HL-60 (cell line): Measurements from ENCODE around the gene GALNT3.

ENCODE experiments used
- DNase-seq, 2 experiments: peaks; one replicate each; pipeline ENCODE4 v3.0.0-alpha.2; 2010 to 2020; ENCODE audit warnings: low read depth in 1 of 2, low spot score in 1 of 2
- H3K27ac ChIP-seq: fragments of 250-450 bp; sonication (Bioruptor Pico); replicated peaks from 2 replicates; pipeline ENCODE4 v1.5.1; 2020; ENCODE audit warnings: mild to moderate bottlenecking, moderate library complexity
- H3K27me3 ChIP-seq: fragments of 250-450 bp; sonication (Bioruptor Pico); 2 replicates; pipeline ENCODE4 v1.5.1; 2021; ENCODE audit warnings: mild to moderate bottlenecking, moderate library complexity; ENCODE audit not compliant: insufficient read depth, poor library complexity, severe bottlenecking
- H3K4me3 ChIP-seq: replicated peaks from 2 replicates; pipeline ENCODE4 v1.5.1; 2011; ENCODE audit warnings: mild to moderate bottlenecking, control low read depth, low read length; ENCODE audit not compliant: insufficient read depth
- CTCF ChIP-seq: IDR thresholded peaks from one replicate; pipeline ENCODE4 v1.5.1; 2011; ENCODE audit warnings: low read length, control low read depth, inconsistent platforms; ENCODE audit not compliant: insufficient read depth
- GABPA ChIP-seq: IDR thresholded peaks from 2 replicates; pipeline ENCODE4 v1.6.1; 2012; ENCODE audit warnings: low read depth
- POLR2AphosphoS5 ChIP-seq: IDR thresholded peaks from 2 replicates; pipeline ENCODE4 v1.6.1; 2012; ENCODE audit warnings: low read depth
- REST ChIP-seq: IDR thresholded peaks from 2 replicates; pipeline ENCODE4 v1.6.1; 2012; ENCODE audit warnings: low read depth; ENCODE audit not compliant: insufficient replicate concordance
- SPI1 ChIP-seq: IDR thresholded peaks from 2 replicates; pipeline ENCODE4 v1.6.1; 2012; ENCODE audit warnings: low read depth, mild to moderate bottlenecking, borderline replicate concordance

GALNT3 gene

GRCh38 chr2:165793161-165793778, 777 bp downstream of the GALNT3 start:
- TF ChIP-seq CTCF (no peak), SPI1 (no peak), REST (no peak), GABPA (no peak), POLR2AphosphoS5 (no peak)
- Histone ChIP-seq H3K4me3 (peak overlapping the region; percentile 97), H3K27me3 (no peaks in the 10 kb centered on the region), H3K27ac (peak overlapping the region; percentile 90)
- DNase-seq = peak in 1 of 2 experiments; percentile 23

DNA sequence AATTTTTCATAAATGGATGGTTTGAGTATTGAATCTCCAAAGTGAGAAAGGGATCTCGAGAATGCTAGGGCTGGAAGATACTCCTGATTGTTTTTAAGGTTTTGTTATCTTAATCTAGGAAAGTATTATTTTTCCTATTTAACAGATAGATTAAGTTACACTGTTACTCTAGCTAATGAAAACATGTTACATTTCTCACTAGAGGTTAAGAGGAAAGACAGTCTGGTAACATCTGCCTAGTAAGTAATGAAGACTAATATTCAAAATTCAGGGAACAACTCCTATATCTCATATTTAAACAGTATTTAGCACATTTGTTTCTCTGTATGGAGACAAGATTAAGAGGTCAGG, 2.0 kb downstream of the GALNT3 start:
- Histone ChIP-seq H3K27ac (peak overlapping the region; percentile 90; the same call in 1 of the 2 replicates), H3K4me3 (no peak overlapping the region), H3K27me3 (no peaks in the 10 kb centered on the region)
- TF ChIP-seq CTCF (no peak), REST (no peak), SPI1 (no peak), POLR2AphosphoS5 (no peak), GABPA (no peak)
- DNase-seq = no peak

GRCh38 chr2:165791421-165792103, 2.5 kb downstream of the GALNT3 start:
- TF ChIP-seq CTCF (no peak), POLR2AphosphoS5 (no peak), GABPA (no peak), REST (no peak), SPI1 (no peak)
- no peak overlapping the region for H3K4me3 ChIP-seq
- H3K27ac ChIP-seq = no peak overlapping the region; the same call in 1 of the 2 replicates
- DNase-seq = no peak
- no peaks in the 10 kb centered on the region for H3K27me3 ChIP-seq
